ENCODE data around the gene SCN4B.

Gene SCN4B

GRCh38 chr11:118128721-118129470 lies 23.7 kb downstream of the SCN4B start:
- Histone ChIP-seq H3K27me3 (ENCODE audit: insufficient read depth, low read length) (peaks cover 51% of the 10 kb centered on the region), H3K79me2 (ENCODE audit: control insufficient read depth, insufficient read depth, low read length, unreplicated experiment) (no peaks in the 10 kb centered on the region), H3K4me1 (ENCODE audit: control insufficient read depth, insufficient read depth, low read length, unreplicated experiment) (no peaks in the 10 kb centered on the region), H2AFZ (ENCODE audit: low read length, unreplicated experiment) (no peak overlapping the region), H3K36me3 (ENCODE audit: insufficient read depth, low read length) (no peaks in the 10 kb centered on the region), H3K27ac (ENCODE audit: low read depth, low read length) (no peak overlapping the region), H3K4me3 (ENCODE audit: low read depth, low read length) (no peak overlapping the region)

DNA sequence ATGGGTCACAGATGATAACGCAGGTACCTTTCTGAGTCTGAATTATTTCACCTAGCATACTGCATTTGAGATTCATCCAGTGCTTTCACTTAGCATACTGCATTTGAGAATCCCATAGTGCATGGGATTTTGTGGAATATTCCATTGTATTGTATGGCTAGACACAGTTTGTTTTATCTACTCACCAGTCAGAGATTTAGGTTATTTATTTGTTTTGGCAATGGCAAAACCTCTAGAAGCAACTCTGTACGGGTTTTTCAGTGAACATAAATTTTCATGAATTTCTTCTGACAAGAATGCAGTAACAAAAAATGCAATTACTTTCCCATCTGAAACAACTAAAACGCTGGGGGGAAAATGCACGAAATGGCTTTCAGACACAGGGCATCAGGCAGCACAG lies 24.3 kb downstream of the SCN4B start:
- Histone ChIP-seq H2AFZ (ENCODE audit: low read length, unreplicated experiment) (no peak overlapping the region), H3K36me3 (ENCODE audit: insufficient read depth, low read length) (no peaks in the 10 kb centered on the region), H3K4me1 (ENCODE audit: control insufficient read depth, insufficient read depth, low read length, unreplicated experiment) (no peaks in the 10 kb centered on the region), H3K79me2 (ENCODE audit: control insufficient read depth, insufficient read depth, low read length, unreplicated experiment) (no peaks in the 10 kb centered on the region), H3K27ac (ENCODE audit: low read depth, low read length) (no peak overlapping the region), H3K27me3 (ENCODE audit: insufficient read depth, low read length) (peaks cover 49% of the 10 kb centered on the region), H3K4me3 (ENCODE audit: low read depth, low read length) (no peak overlapping the region)

- Histone ChIP-seq H3K4me3 (ENCODE audit: low read depth, low read length) (no peak overlapping the region), H3K79me2 (ENCODE audit: control insufficient read depth, insufficient read depth, low read length, unreplicated experiment) (no peaks in the 10 kb centered on the region), H3K36me3 (ENCODE audit: insufficient read depth, low read length) (no peaks in the 10 kb centered on the region), H3K27me3 (ENCODE audit: insufficient read depth, low read length) (peaks cover 42% of the 10 kb centered on the region), H3K27ac (ENCODE audit: low read depth, low read length) (no peak overlapping the region), H3K4me1 (ENCODE audit: control insufficient read depth, insufficient read depth, low read length, unreplicated experiment) (no peaks in the 10 kb centered on the region), H2AFZ (ENCODE audit: low read length, unreplicated experiment) (no peak overlapping the region)
Observed at GRCh38 chr11:118126082-118126838, 26.4 kb downstream of the SCN4B start.

- no peaks in the 10 kb centered on the region for H3K36me3 ChIP-seq (ENCODE audit: insufficient read depth, low read length)
- no peak overlapping the region for H3K27ac ChIP-seq (ENCODE audit: low read depth, low read length)
- H3K4me1 ChIP-seq (ENCODE audit: control insufficient read depth, insufficient read depth, low read length, unreplicated experiment) = no peaks in the 10 kb centered on the region
- H3K79me2 ChIP-seq (ENCODE audit: control insufficient read depth, insufficient read depth, low read length, unreplicated experiment) = no peaks in the 10 kb centered on the region
- H2AFZ ChIP-seq (ENCODE audit: low read length, unreplicated experiment) = no peak overlapping the region
- H3K27me3 ChIP-seq (ENCODE audit: insufficient read depth, low read length) = peaks cover 53% of the 10 kb centered on the region
- H3K4me3 ChIP-seq (ENCODE audit: low read depth, low read length) = no peak overlapping the region
Observed at GRCh38 chr11:118124929-118125535, 27.6 kb downstream of the SCN4B start.

DNA sequence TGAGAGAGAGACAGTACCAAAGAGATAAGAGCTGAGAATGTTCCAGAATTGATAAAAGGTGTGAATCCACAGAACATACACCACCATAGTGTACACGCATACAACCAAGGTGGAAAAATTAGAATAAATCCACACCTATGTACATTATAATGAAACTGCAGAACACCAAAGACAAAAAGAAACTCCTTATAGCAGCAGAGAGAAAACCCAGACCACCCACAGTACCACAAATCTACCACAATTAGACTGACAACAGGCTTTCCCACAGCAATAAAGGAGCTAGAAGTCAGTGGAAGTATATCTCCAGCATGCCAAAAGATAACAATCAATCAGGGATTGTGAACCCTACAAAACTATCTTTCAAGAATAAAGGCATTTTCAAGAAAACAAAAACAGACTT lies 31.8 kb downstream of the SCN4B start:
- Histone ChIP-seq H3K36me3 (ENCODE audit: insufficient read depth, low read length) (no peaks in the 10 kb centered on the region), H2AFZ (ENCODE audit: low read length, unreplicated experiment) (no peak overlapping the region), H3K79me2 (ENCODE audit: control insufficient read depth, insufficient read depth, low read length, unreplicated experiment) (no peaks in the 10 kb centered on the region), H3K4me3 (ENCODE audit: low read depth, low read length) (no peak overlapping the region), H3K27ac (ENCODE audit: low read depth, low read length) (no peak overlapping the region), H3K27me3 (ENCODE audit: insufficient read depth, low read length) (peaks cover 56% of the 10 kb centered on the region), H3K4me1 (ENCODE audit: control insufficient read depth, insufficient read depth, low read length, unreplicated experiment) (no peaks in the 10 kb centered on the region)

- H3K36me3 ChIP-seq (ENCODE audit: insufficient read depth, low read length) = no peaks in the 10 kb centered on the region
- H3K27me3 ChIP-seq (ENCODE audit: insufficient read depth, low read length) = peaks cover 57% of the 10 kb centered on the region
- H3K4me1 ChIP-seq (ENCODE audit: control insufficient read depth, insufficient read depth, low read length, unreplicated experiment) = no peaks in the 10 kb centered on the region
- no peaks in the 10 kb centered on the region for H3K79me2 ChIP-seq (ENCODE audit: control insufficient read depth, insufficient read depth, low read length, unreplicated experiment)
- H3K4me3 ChIP-seq (ENCODE audit: low read depth, low read length) = no peak overlapping the region
- H3K27ac ChIP-seq (ENCODE audit: low read depth, low read length) = no peak overlapping the region
- no peak overlapping the region for H2AFZ ChIP-seq (ENCODE audit: low read length, unreplicated experiment)
Observed at GRCh38 chr11:118117790-118118601, 34.6 kb downstream of the SCN4B start.

DNA sequence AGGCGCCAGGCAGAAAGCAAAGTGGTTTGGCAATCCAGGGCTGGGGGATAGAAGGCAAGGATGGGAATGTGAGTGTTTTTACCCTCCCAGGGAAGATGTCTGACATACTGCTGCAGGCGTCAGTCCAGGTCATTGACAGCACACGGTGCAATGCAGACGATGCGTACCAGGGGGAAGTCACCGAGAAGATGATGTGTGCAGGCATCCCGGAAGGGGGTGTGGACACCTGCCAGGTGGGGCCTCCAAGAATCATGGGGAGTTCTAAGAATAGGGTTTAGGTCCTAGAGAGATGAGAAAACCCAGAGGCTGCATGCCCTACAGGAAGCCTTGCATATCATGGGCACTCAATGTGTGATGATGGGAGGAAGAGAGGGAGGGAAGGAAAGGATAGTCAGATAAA lies 37.6 kb downstream of the SCN4B start:
- H3K4me1 ChIP-seq (ENCODE audit: control insufficient read depth, insufficient read depth, low read length, unreplicated experiment) = no peaks in the 10 kb centered on the region
- H3K79me2 ChIP-seq (ENCODE audit: control insufficient read depth, insufficient read depth, low read length, unreplicated experiment) = no peaks in the 10 kb centered on the region
- no peaks in the 10 kb centered on the region for H3K36me3 ChIP-seq (ENCODE audit: insufficient read depth, low read length)
- no peak overlapping the region for H3K27ac ChIP-seq (ENCODE audit: low read depth, low read length)
- H3K27me3 ChIP-seq (ENCODE audit: insufficient read depth, low read length) = peaks cover 37% of the 10 kb centered on the region
- no peak overlapping the region for H2AFZ ChIP-seq (ENCODE audit: low read length, unreplicated experiment)
- H3K4me3 ChIP-seq (ENCODE audit: low read depth, low read length) = no peak overlapping the region

- H3K27ac ChIP-seq (ENCODE audit: low read depth, low read length) = no peak overlapping the region
- no peak overlapping the region for H3K4me3 ChIP-seq (ENCODE audit: low read depth, low read length)
- H2AFZ ChIP-seq (ENCODE audit: low read length, unreplicated experiment) = no peak overlapping the region
- H3K4me1 ChIP-seq (ENCODE audit: control insufficient read depth, insufficient read depth, low read length, unreplicated experiment) = no peaks in the 10 kb centered on the region
- H3K36me3 ChIP-seq (ENCODE audit: insufficient read depth, low read length) = no peaks in the 10 kb centered on the region
- H3K79me2 ChIP-seq (ENCODE audit: control insufficient read depth, insufficient read depth, low read length, unreplicated experiment) = no peaks in the 10 kb centered on the region
- peaks cover 32% of the 10 kb centered on the region for H3K27me3 ChIP-seq (ENCODE audit: insufficient read depth, low read length)
Observed at GRCh38 chr11:118114266-118114665, 38.4 kb downstream of the SCN4B start.

GRCh38 chr11:118112711-118113430 lies 39.8 kb downstream of the SCN4B start:
- Histone ChIP-seq H3K4me1 (ENCODE audit: control insufficient read depth, insufficient read depth, low read length, unreplicated experiment) (no peaks in the 10 kb centered on the region), H3K27me3 (ENCODE audit: insufficient read depth, low read length) (peaks cover 19% of the 10 kb centered on the region; the same call in 1 of the 2 replicates), H3K36me3 (ENCODE audit: insufficient read depth, low read length) (no peaks in the 10 kb centered on the region), H3K4me3 (ENCODE audit: low read depth, low read length) (no peak overlapping the region), H3K79me2 (ENCODE audit: control insufficient read depth, insufficient read depth, low read length, unreplicated experiment) (no peaks in the 10 kb centered on the region), H3K27ac (ENCODE audit: low read depth, low read length) (no peak overlapping the region), H2AFZ (ENCODE audit: low read length, unreplicated experiment) (no peak overlapping the region)

GRCh38 chr11:118111744-118112035 lies 40.9 kb downstream of the SCN4B start:
- no peaks in the 10 kb centered on the region for H3K79me2 ChIP-seq (ENCODE audit: control insufficient read depth, insufficient read depth, low read length, unreplicated experiment)
- no peak overlapping the region for H2AFZ ChIP-seq (ENCODE audit: low read length, unreplicated experiment)
- H3K27me3 ChIP-seq (ENCODE audit: insufficient read depth, low read length) = 0 out of 2 replicates have a peak, but pooled peaks cover 8% of the 10 kb centered on the region
- H3K4me1 ChIP-seq (ENCODE audit: control insufficient read depth, insufficient read depth, low read length, unreplicated experiment) = no peaks in the 10 kb centered on the region
- H3K4me3 ChIP-seq (ENCODE audit: low read depth, low read length) = no peak overlapping the region
- H3K36me3 ChIP-seq (ENCODE audit: insufficient read depth, low read length) = no peaks in the 10 kb centered on the region
- H3K27ac ChIP-seq (ENCODE audit: low read depth, low read length) = no peak overlapping the region

All from ACC112 (cell line).